HCT116 (cell line): ENCODE results near the gene RGS8.

Experiments used
- ATF3 ChIP-seq: IDR thresholded peaks from 2 replicates; pipeline ENCODE4 v1.6.1; 2012
- CEBPB ChIP-seq: IDR thresholded peaks from 2 replicates; pipeline ENCODE4 v1.6.1; 2012; ENCODE audit warnings: low read depth
- CTCF ChIP-seq, 3 experiments: fragments of 200-600 bp in 1 of 3; sonication (generic) in 1 of 3; IDR thresholded peaks in 2 of 3; conservative IDR thresholded peaks in 1 of 3; 2 replicates each; pipeline ENCODE4 v1.5.1; 2012 to 2017; ENCODE audit warnings: low read depth in 2 of 3, low read length in 2 of 3, antibody characterized with exemption in 1 of 3, borderline replicate concordance in 1 of 3, control low read depth in 1 of 3, mild to moderate bottlenecking in 1 of 3, mixed read lengths in 1 of 3, mixed run types in 1 of 3, moderate library complexity in 1 of 3; ENCODE audit not compliant: insufficient read depth in 1 of 3
- EZH2phosphoT487 ChIP-seq: fragments of 200-600 bp; IDR thresholded peaks from 2 replicates; pipeline ENCODE4 v1.6.1; 2018; ENCODE audit warnings: antibody characterized with exemption, borderline replicate concordance
- MAX ChIP-seq: IDR thresholded peaks from 2 replicates; pipeline ENCODE4 v1.6.1; 2012
- POLR2A ChIP-seq: IDR thresholded peaks from 2 replicates; pipeline ENCODE4 v1.7.0; 2011; ENCODE audit warnings: borderline replicate concordance; ENCODE audit not compliant: insufficient read depth, insufficient read length; ENCODE audit errors: extremely low read depth
- POLR2AphosphoS5 ChIP-seq: IDR thresholded peaks from 2 replicates; pipeline ENCODE4 v1.6.1; 2011; ENCODE audit warnings: mild to moderate bottlenecking, low read depth, low read length, moderate library complexity
- RAD21 ChIP-seq: IDR thresholded peaks from 2 replicates; pipeline ENCODE4 v1.6.1; 2012; ENCODE audit warnings: low read depth, mild to moderate bottlenecking
- SP1 ChIP-seq: IDR thresholded peaks from 2 replicates; pipeline ENCODE4 v1.6.1; 2012; ENCODE audit warnings: low read depth
- TCF7L2 ChIP-seq: IDR thresholded peaks from 2 replicates; pipeline ENCODE4 v1.7.0; 2011; ENCODE audit warnings: borderline replicate concordance, inconsistent platforms; ENCODE audit not compliant: insufficient read depth, insufficient read length; ENCODE audit errors: extremely low read depth
- YY1 ChIP-seq: IDR thresholded peaks from 2 replicates; pipeline ENCODE4 v1.6.1; 2011; ENCODE audit warnings: low read length, low read depth, moderate library complexity, mild to moderate bottlenecking; ENCODE audit not compliant: insufficient replicate concordance; ENCODE audit errors: extremely low read depth
- ZFX ChIP-seq: fragments of 450-650 bp; IDR thresholded peaks from 2 replicates; pipeline ENCODE4 v1.6.1; 2017

DNA sequence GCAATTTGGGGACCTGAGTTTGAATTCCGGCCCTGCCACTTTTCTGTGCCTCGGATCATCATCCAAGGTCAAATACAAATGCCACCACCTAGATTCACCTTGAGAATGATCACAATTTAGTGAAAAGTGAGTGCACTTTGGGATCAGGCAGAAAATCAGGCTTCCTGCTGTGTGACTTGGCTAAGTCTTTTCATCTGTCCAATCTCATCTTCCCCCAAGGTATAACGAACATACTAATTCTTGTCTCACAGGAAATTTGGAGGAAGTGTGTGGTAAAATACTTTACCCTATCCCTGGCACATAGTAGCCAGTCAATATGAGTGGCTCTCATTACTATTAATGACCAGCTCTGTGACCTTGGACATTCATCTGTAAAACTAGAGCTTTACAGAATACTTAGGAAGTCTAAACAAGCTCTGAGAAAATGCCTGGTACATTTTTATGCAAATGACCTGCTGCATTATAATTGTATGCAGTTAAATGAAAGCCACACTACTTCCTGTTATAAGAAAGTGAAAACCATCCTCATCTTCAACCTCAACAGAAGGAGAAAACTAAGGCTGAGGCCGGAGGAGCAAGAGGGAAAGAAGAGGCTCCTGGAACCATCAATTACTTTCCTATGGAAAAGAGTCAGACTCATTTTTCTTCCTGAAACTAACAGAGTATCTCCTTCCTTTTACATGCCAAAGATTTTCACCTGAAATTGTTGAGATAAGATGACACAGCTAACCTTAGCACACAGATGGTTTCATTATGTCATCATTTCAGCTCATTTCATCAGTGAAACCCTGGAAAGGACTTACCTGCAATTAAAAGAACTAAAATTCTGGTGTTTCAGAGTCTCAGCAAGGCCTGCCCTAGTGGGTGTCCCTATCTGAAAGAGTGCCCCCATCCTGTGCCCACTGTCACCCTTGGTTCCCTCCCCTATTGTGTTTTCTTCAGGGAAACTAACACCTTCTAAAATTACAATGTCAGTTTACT is 32.6 kb upstream of the RGS8 start:
- no peak for TF ChIP-seq CTCF (IDR thresholded peaks at IDR 0.05 in 2 of 3, conservative IDR thresholded peaks at IDR 0.05 in 1 of 3; ENCODE audit: borderline replicate concordance in 1 of 3, insufficient read depth in 1 of 3, low read depth in 2 of 3, low read length in 2 of 3)
- TF ChIP-seq CEBPB, result 0 out of 2 replicates have a peak, but pooled peaks have one; percentile 18
- no peak for TF ChIP-seq TCF7L2
- TF ChIP-seq POLR2AphosphoS5, result no peak
- no peak for TF ChIP-seq RAD21
- no peak for TF ChIP-seq ZFX
- TF ChIP-seq POLR2A, result no peak
- no peak for TF ChIP-seq YY1
- no peak for TF ChIP-seq MAX
- no peak for TF ChIP-seq EZH2phosphoT487
- no peak for TF ChIP-seq ATF3
- TF ChIP-seq SP1, result no peak
